HG03457 (cell line): ENCODE data around the gene TSPO.
"Not testable (repeated sequence)": the region's sequence is repeated elsewhere in the genome, so short reads cannot be mapped to it uniquely, and the experiment has no call there.

ENCODE experiments used
- ATAC-seq: cut with Tn5 transposase; IDR thresholded peaks from one replicate; pipeline ENCODE4 v1.9.1; 2021; ENCODE audit warnings: moderate number of reproducible peaks; ENCODE audit not compliant: unreplicated experiment

The TSPO gene

DNA sequence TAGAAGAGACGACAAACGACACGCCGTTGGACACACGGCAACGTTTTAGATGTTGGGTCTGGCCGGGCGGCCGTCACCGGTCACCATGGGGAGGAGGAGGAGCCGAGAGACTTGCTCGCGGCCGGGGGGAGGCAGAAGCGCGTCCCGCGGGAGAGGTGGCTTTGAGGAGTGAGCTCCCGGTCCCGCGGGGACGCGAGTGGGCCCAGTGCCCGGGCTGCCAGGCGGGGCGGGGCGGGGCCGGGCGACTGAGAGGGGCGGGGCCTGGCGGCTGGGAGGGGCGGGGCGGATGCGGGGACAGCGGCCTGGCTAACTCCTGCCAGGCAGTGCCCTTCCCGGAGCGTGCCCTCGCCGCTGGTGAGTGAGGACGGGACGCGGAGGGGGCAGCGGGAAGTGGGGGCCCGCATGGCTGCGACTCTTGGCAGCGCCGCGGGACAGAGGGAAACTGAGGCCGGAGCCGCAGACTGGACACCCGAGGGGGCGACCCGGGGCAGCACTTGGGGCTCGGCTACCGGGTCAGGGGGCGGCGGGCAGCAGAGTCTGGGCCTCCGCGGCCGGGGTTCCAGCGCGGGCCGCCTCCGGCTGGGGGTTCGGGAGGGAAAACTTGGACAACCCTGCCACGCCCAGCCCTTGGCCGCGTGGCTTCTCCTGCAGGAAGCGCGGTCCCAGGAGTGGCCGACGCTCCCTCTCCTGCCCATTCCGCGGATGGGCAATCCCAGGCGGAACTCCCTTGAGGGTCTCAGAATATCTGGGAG, at the start of gene TSPO:
Gene TSPO, plus strand, starts transcription at position 309 of the 752 bp plus-strand sequence. CDS start 7,680 bp downstream, outside the sequence.
- no peak for ATAC-seq

DNA sequence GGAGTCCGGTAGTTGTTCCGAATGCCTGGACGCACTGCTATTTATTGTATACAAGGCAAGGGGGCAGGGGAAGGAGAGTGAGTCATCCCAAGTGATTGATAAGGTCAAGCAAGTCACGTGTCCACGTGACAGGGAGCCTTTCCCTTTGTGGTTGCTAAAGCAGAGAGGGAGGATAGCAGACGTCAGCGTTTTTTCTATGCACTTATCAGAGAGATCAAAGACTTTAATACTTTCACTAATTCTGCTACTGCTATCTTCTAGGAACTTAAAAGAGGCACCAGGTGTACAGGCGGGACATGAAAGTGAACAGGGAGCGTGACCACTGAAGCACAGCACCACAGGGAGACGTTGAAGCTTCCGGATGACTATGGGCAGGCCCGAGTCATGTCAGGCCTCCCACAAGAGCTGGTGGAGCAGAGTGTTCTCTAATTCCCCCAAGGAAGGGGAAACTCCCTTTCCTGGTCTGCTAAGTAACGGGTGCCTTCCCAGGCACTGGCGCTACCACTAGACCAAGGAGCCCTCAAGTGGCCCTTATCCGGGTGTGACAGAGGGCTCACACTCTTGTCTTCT, 47.2 kb upstream of the TSPO start:
- not testable (repeated sequence) for ATAC-seq

DNA sequence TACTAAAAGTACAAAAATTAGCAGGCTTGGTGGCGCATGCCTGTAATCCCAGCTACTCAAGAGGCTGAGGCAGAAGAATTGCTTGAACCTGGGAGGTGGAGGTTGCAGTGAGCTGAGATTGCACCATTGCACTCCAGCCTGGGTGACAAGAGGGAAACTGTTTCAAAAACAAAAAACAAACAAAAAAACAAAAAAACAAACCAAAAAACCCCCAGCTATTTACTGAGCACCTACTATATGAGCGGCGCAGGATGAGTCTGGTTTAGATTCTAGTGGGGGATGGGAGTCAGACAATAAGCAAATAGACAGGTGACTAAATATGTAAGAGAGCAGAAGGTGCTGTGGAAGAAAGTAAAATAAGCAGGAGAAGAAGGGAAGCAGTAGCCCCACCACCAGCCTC, 46.4 kb upstream of the TSPO start:
- not testable (repeated sequence) for ATAC-seq

DNA sequence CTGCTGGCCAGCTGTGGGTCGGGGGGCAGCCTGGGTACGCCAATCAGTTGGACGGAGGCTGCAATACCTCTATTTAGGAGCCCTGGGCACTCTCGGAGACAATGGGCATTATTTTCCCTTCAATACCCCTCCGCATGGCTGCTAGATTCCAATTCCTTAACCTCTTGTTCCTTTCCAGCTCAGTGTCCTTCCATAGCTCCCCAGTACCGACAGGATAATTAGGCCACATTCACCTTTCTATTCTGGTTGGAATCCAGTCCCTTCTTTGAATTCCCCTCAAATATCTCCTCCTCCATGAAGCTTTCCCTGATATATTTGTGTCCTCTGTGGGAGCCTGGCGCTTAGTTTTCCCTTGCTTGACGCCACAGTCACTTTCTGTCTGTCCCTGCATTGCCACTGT, 45.1 kb upstream of the TSPO start:
- ATAC-seq, result no peak

DNA sequence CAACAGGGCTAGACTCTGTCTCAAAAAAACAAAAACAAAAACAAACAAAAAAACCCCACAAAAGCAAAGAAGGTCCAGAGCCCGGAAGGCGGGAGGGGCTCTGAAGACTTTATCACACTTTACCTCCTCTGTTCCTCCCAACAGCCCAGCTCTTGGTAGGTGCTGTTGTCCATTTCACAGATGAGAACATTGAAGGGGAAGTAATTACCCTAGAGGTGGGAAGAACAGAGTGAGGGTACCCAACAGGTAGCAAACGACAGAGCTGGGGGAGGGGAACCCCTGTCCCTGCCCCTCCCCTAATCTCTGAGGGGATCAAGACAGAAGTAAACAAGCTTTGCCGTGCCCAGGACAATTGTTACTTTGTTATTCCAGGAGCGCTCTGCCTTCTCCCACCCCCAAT, 41.8 kb upstream of the TSPO start:
- no peak for ATAC-seq

DNA sequence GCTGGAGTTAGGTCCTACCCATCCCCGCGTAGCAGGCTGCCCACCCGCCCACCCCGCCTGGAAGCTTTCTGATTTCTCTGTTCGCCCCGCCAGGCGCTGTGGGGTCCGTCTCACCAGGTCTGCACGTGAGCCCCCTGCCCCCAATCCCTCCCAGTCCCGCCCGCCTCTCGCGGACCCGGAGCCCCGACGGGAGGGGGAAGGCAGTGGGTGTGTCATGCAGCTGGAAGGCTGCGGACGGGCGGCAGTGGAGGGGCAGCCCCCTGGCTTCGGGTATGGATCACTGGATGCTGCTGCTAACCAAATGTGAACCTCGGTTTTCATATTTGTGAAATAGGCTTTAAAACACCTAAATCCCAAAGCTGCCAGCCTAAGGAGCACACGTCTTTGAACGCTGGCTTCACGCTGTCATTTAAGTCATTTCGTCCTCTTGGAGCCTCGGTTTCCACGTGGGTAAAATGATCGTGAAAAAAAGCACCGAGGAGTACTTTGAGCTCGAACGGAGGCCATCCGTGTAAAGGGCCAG, 41.4 kb upstream of the TSPO start:
- ATAC-seq, result no peak

DNA sequence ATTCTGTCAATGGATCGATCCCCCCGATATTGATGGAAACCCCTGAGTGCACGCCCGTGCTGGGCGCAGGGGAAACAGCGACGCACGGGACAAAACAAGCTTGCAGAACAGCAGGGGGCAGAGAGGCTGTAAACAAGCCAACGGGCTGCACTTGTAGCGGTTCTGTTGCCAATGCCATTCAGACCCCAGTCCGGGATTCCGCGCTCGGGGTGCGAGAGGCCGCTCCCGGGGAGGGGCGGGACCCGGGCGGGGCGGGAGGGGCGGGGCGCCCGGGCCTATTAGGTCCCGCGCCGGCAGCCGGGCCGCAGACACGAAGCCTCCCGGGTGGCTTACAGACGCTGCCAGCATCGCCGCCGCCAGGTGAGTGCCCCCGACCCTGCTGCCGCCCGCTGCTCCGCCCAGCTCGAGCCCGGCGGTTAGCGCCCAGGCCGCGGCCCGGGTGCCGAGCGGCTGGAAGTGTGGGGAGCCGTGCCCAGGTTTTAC, 40.9 kb upstream of the TSPO start, which contains the start of gene BIK:
Gene BIK, plus strand, starts transcription at position 307 of the 483 bp plus-strand sequence. CDS start 13,273 bp downstream, outside the sequence.
- ATAC-seq, result no peak

DNA sequence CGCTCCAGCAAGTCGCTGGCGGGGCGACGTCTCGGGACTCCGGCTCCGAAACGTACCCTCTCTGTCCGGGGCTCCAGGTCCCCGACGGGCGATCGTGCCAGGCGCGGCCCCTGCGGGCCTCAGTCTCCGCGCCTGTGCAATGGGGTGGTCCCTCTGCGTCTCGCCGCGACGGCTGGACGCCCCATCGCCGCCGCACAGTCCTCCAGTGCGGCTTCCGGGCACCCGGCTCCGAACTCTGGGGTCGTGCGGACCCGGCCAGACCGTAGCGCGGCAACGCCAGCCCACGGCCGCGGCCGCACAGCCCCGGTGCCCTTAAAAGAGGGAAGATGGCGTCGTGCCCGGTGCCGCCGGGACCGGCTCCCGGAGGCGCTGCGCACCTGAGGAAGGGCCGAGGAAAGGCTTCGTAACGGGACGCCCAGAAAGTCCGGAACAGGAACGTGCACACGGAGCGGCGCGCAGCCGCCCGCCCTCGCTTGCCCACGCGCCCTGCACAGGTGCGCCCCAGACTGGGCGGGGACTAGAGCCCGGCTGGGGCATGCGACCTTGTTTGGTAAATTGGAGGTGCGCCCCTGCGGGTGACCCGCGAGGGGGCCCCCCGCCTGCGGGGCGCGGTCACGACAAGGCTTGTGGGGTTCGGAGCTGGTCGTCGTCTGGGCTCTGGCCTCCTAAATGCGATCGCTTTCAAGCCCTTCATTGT, 40.3 kb upstream of the TSPO start:
- no peak for ATAC-seq

DNA sequence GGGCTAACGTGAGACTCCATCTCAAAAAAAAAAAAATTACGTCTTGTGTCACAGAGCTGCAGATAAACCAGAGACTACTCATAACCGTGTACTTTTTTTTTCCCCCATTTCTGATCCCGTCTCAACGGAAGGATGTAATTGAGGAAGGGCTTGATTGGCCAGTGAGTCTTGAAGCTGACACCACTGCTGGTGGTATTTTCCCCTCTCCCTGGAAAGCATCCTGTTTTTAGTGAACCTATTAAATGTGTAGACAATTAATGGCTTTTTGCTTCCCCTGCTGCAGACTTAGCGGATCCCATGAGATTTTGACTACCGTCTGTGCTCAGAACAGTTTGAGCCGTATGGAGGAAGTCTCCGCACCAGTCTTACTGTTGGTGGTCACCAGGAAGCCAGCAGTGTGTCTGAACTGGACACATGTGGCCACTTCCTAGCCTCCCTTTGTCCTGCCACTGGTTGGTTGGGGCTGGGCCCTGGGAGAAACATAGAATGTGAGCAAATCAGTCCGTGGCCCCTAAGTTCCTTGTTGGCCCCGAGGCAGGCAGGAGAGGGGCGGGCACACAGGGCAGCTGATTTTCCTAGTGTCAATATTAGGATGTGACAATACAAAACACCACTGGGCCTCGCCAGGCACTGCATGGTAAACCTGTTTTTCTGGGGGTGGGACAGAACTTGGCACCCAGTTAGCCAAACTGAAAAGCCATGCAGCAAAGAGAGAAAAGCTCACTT, 37.7 kb upstream of the TSPO start:
- ATAC-seq, result no peak

DNA sequence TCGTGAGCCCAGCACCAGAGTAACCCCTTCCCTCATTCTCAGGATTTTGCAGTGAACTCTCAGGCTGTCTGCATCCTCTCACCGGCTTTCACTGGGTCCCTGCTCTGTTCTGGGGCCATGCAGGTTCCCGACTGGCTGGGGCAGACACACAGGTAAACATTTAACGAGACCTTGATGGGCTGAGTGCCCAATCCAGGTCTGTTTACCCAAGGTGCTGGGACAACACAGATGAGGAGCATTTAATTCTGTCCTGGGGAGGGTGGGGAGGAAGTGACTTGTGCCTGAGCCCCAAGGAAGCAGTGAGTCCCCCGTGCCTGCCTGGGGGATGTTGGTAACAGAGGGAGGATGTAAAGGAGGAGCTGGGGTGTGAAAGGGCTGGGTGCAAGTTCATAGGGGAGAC, 36.4 kb upstream of the TSPO start:
- no peak for ATAC-seq

DNA sequence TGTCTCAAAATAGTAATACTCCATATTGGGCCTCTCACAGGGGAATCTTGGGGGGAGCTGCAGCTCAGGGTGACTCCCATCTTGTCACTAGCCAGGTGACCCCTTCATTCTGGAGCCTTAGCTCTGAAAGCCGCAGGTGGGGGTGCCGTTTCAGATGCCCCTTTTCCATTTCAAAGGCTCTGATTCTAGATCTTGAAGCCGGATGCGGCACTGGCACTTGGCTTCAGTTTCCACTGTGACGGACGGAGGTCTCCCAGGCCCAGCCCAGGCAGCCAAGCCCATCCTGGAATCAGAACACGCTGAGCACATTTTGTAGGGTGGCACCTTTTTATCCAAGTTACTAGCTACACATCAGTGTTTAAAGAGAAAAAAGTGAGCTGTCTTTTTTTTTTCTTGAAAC, 34.4 kb upstream of the TSPO start:
- no peak for ATAC-seq

DNA sequence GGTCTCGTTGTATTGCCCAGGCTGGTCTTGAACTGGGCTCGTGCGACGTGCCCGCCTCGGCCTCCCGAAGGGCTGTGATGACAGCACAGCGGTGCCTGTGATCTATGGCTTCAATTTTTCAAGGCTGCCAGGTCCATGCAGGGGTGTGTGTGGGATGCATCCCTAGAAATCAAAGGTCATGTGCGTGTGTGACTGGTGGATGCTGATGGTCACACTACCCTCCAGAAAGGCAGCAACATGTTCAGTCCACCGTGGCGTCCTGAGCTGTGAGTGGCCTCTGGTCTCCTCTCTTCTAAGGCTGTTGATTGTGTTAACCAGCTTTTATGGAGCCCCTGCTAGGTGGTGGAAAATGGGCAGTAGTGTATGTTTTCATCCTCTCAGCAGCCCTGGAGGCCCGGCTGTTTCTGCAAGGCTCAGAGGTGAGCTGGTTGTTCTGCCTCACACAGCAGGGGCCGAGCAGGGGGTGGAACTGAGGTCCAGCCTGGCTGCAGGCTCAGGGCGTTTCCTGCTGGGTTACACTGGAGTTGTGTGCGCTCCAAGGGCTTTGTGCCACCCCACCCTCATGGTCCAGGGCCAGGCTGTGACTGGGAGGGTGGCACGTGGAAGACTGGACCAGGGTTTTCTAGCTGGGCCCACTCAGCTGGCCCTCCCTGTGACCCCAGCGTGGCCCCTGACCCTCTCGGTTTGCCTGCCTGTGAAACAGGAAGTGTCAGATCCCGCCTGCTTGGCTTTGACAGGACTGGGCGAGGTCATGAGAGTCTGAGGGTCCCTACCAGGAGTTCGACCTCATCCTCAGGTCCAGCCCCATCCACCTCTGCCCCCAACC, 33.1 kb upstream of the TSPO start:
- no peak for ATAC-seq

DNA sequence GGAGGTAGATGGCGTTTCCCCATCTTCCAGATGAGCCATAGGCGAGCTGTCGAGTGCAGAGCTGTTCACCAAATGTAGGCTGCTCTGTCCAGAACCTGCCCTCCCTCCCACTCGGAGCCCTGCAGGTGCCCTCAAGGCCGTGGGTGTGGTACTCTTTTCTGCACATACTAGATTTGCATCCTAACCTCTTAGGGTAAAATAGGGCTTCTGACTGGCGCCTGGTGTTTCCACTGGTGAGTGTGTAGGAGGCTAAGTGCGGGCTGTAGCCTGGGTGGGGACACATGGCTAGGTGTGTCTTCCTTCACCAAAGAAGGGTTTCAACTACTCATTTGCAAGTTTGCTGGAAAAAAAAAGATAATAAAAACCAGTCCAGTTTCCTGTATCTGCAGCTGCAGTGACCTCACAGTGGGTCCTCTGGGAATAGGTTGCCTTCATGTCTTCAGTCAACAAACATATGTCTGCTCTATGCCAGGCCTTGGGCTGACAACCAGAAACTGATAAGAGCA, 32.4 kb upstream of the TSPO start:
- ATAC-seq, result no peak

DNA sequence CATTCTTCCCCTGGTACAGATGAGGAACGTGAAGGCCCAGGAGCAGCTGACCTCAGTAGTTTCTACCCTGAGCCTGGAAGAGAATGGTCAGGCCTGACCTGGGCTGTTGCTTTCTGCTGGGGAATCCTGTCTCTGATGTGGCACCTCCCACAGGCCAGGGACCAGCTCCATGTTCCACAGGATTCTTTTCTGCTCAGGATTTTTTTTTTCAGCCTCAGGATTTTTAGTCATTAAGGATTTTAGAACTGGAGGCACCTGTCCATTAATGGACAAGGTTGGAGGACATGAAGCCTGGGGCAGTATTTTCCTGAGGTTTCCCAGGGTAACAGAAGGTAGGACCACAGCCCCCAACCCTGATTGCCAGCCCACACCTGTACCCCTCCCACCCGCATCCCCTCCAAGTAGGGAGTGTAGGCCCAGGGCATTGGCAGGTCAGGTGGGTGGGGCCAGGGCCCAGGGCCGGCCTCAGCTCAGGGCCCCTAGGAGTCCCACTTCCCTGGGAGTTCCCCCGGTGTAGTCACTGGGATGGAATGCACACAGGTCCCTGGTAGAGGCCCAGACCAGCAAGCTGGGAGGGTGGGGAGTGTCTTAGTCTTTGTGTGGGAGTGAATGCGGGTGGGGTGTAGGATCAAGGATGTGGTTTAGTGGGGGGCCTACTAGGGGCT, 24.7 kb upstream of the TSPO start:
- ATAC-seq, result no peak

DNA sequence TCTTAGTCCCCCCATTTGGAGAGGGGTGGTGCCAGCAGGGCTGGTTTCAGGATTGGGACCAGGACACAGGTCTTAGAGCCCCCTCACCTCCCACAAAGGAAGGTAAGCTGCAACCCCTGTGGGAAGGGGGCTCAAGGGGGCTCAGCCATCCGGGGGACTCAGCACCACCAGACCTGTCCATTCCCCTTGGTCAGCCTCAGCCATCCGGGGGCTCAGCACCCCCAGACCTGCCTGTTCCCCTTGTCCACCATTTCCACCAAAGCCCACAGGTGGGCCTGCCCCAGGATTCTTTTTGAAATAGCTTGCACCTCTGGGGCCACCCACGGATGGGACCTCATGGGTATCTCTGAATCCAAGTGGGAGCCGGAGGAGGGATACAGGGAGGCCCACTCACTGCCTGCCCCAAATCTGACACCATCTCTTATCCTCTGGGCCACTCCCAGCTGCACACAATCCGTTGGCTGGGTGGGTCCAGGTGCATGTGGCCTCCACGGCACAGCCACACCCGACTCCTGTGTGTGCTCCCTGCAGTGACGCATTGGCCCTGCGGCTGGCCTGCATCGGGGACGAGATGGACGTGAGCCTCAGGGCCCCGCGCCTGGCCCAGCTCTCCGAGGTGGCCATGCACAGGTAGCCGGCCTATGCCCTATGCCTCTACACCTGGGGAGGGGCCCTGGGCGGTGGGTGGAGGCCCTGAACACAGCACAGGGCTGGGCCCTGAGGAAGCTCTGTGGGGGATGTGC, 24.0 kb upstream of the TSPO start:
- no peak for ATAC-seq

DNA sequence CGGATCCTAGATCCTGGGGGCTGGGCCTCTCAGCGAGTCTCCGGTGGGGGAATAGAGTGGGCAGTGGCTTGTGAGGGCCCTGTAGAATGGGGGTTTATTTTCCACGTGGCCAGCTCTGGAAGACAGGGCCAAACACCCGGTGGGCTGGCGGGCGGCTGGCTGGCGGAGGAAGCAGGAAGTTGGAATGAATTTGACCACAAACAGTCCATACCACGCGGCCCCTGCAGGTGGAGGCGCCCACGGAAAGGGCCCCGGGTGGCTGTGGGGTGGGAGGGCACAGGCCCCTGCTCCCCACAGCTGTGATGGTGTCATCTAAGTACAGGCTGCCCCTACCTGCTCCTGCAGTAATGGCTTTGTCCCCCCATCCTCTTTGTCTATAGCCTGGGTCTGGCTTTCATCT, 23.2 kb upstream of the TSPO start:
- no peak for ATAC-seq

DNA sequence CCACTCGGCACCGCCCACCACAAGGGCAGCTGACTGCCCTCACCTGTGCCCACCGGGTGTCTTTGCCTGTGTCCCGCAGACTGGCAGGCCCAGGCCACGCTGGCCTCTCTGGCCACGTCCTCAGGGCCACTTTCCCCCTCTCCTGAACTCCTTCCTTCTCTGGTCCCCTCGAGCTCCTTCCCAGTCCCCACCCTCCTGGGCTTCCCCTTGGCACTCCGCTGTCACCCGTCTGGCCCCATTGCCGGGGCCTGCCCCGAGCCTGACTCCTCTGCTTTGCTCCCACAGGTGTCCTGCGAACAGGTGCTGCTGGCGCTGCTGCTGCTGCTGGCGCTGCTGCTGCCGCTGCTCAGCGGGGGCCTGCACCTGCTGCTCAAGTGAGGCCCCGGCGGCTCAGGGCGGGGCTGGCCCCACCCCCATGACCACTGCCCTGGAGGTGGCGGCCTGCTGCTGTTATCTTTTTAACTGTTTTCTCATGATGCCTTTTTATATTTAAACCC, 22.4 kb upstream of the TSPO start:
- ATAC-seq, result no peak
